AG04450 (cell line): ENCODE measurements around the gene FCN1. TPM values are rescaled to one million over a fixed set of nuclear protein-coding genes. Genes with fewer than 3 reads are reported as not detected.

ENCODE experiments used
- CTCF ChIA-PET: fragments of 300-600, 350-600 bp; formaldehyde crosslinking; extraction: SDS; loops from one replicate; lab custom pipeline; 2022; ENCODE audit warnings: antibody characterized with exemption, inconsistent platforms; lab: Charles Lee
- POLR2A ChIA-PET: fragments of 350-600 bp; formaldehyde crosslinking; extraction: SDS; loops from one replicate; lab custom pipeline; 2021; ENCODE audit warnings: antibody characterized with exemption, inconsistent platforms; lab: Yijun Ruan, JAX
- DNase-seq: peaks from one replicate; pipeline ENCODE4 v3.0.0-alpha.2; 2011; ENCODE audit warnings: low read depth, low spot score
- H3K27ac ChIP-seq: one replicate; pipeline ENCODE4 v1.5.1; 2012; ENCODE audit warnings: low read depth, low read length, control low read depth
- H3K27me3 ChIP-seq: one replicate; pipeline ENCODE4 v1.6.0; 2012; ENCODE audit warnings: low read length; ENCODE audit not compliant: control insufficient read depth, insufficient read depth
- H3K4me3 ChIP-seq: 2 replicates; pipeline ENCODE4 v1.5.1; 2011; ENCODE audit warnings: mild to moderate bottlenecking, low read depth, low read length, control low read depth
- H3K9me3 ChIP-seq: 2 replicates; pipeline ENCODE4 v1.5.1; 2012; ENCODE audit warnings: low read length; ENCODE audit not compliant: control insufficient read depth, insufficient read depth
- polyA plus RNA-seq: library from polyadenylated mRNA; depleted of rRNA; stranded (reverse); fragments of >200 nt; gene quantifications from 2 replicates; pipeline ENCODE4 v1.2.3, GENCODE V29; 2011
- TF ChIP-seq, protein P1 (sequence below): IDR thresholded peaks from 2 replicates; pipeline ENCODE4 v1.5.1; 2011; ENCODE audit warnings: low read depth, low read length, control low read depth, inconsistent platforms

Gene FCN1
- polyA plus RNA-seq, 1 experiment = not detected

- CTCF ChIA-PET = no interaction called here
- POLR2A ChIA-PET = no interaction called here
- Histone ChIP-seq H3K27me3 (peaks cover 27% of the 10 kb centered on the region), H3K27ac (no peak overlapping the region), H3K4me3 (no peak overlapping the region), H3K9me3 (no peaks in the 10 kb centered on the region; the same call in 1 of the 2 replicates)
- no peak for DNase-seq
- TF ChIP-seq, protein P1, sequence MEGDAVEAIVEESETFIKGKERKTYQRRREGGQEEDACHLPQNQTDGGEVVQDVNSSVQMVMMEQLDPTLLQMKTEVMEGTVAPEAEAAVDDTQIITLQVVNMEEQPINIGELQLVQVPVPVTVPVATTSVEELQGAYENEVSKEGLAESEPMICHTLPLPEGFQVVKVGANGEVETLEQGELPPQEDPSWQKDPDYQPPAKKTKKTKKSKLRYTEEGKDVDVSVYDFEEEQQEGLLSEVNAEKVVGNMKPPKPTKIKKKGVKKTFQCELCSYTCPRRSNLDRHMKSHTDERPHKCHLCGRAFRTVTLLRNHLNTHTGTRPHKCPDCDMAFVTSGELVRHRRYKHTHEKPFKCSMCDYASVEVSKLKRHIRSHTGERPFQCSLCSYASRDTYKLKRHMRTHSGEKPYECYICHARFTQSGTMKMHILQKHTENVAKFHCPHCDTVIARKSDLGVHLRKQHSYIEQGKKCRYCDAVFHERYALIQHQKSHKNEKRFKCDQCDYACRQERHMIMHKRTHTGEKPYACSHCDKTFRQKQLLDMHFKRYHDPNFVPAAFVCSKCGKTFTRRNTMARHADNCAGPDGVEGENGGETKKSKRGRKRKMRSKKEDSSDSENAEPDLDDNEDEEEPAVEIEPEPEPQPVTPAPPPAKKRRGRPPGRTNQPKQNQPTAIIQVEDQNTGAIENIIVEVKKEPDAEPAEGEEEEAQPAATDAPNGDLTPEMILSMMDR = no peak
These were observed 32.6 kb downstream of the FCN1 start for GRCh38 chr9:134885001-134885678.

DNA sequence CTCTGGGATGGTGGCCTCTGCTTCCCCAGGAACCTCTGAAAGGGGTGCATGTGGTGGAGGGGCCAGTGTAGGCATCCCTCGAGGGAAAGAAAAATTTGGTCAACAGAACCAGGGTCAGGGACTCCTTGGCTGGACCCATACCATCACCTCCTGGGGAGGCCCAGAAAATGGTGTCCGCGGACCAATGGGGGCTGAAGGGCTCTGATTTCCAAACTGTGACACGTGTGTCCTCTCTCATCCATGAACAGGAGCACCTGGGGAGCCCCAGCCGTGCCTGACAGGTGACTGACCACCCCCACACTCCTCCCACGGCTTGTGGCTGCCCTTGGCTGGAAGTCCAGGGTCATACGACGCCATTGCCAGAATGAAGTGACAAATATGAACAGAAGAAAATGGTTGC lies 33.2 kb downstream of the FCN1 start:
- H3K9me3 ChIP-seq = no peaks in the 10 kb centered on the region; the same call in 1 of the 2 replicates
- CTCF ChIA-PET = no interaction called here
- TF ChIP-seq, protein P1 = no peak
- no peak overlapping the region for H3K27ac ChIP-seq
- no peak for DNase-seq
- POLR2A ChIA-PET = no interaction called here
- H3K4me3 ChIP-seq = no peak overlapping the region
- H3K27me3 ChIP-seq = peaks cover 27% of the 10 kb centered on the region

DNA sequence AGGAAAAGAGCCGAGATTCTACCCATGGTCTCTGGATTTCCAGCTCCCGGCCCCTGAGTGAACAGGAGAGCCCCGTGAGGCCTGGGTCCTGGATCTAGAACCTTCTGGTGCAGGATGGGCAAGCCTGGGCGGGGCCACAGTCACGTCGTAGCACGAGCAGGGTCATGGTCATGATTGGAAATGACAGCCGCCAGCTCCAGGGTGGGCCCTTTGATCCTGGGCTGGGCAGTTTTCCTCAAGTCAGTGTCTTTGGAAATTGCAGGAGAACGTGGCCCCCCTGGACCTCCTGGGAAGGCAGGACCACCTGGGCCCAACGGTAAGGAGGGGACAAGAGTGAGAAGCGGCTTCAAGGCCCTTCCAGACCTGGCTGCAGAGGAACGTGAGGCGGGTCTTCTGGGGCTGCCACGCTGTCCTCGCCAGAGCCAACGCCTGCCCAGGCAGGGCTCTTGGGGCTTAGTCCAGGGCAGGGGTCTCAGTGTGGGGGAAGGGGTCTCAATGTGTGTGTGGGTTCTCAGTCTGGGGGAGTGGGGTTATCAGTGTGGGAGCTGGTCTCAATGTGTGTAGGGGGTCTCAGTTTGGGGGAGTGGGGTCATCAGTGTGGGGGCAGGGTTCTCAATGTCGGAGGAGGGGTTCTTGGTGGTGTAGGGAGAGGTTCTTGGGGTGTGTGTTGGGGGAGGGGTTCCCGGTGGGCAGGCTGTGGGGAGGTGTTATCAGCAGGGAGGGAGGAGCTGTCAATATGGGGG lies 34.5 kb downstream of the FCN1 start:
- TF ChIP-seq, protein P1 = no peak
- CTCF ChIA-PET = no interaction called here
- POLR2A ChIA-PET = no interaction called here
- Histone ChIP-seq H3K9me3 (no peaks in the 10 kb centered on the region; the same call in 1 of the 2 replicates), H3K27me3 (peaks cover 21% of the 10 kb centered on the region), H3K4me3 (no peak overlapping the region), H3K27ac (no peak overlapping the region)
- no peak for DNase-seq

- Histone ChIP-seq H3K27me3 (peaks cover 19% of the 10 kb centered on the region), H3K27ac (no peak overlapping the region), H3K9me3 (no peaks in the 10 kb centered on the region; the same call in 1 of the 2 replicates), H3K4me3 (no peak overlapping the region)
- no peak for DNase-seq
- TF ChIP-seq, protein P1 = no peak
- POLR2A ChIA-PET = no interaction called here
- CTCF ChIA-PET = no interaction called here
These were observed 35.4 kb downstream of the FCN1 start for GRCh38 chr9:134882204-134882785.

GRCh38 chr9:134881313-134881670 lies 36.4 kb downstream of the FCN1 start:
- TF ChIP-seq, protein P1 = no peak
- H3K9me3 ChIP-seq = no peaks in the 10 kb centered on the region; the same call in 1 of the 2 replicates
- ChIA-PET POLR2A (no interaction called here), CTCF (no interaction called here)
- no peak for DNase-seq
- H3K27me3 ChIP-seq = peaks cover 15% of the 10 kb centered on the region
- H3K4me3 ChIP-seq = no peak overlapping the region
- H3K27ac ChIP-seq = no peak overlapping the region
